ENCODE measurements around the gene SOX8. TPM values are rescaled to one million over a fixed set of nuclear protein-coding genes. Genes with fewer than 3 reads are reported as not detected.

SOX8 gene
- total and polyA plus RNA-seq, 10 of the 15 experiments (the other 5 are each of a cell fraction or from before 2014, with no cell fraction given): not detected

GRCh38 chr16:1030473-1030901 lies 48.9 kb downstream of the SOX8 start:
- RAD21 ChIA-PET (ENCODE audit: unreplicated experiment): no interaction called here
- POLR2A ChIA-PET: no interaction called here
- no TSS peak for BruUV-seq (replicated peaks)
- Histone ChIP-seq H3K9me3 (replicated peaks; ENCODE audit: control insufficient read depth, insufficient read depth, low read length) (no peaks in the 10 kb centered on the region; the same call in 2 of the 3 replicates), H3K9ac (ENCODE audit: control insufficient read depth, insufficient read depth, low read length) (no peak overlapping the region), H3K4me1 (ENCODE audit: control insufficient read depth, insufficient read depth, low read length) (no peaks in the 10 kb centered on the region), H3K79me2 (ENCODE audit: control insufficient read depth, insufficient read depth, low read length) (no peaks in the 10 kb centered on the region), H3K27ac (ENCODE audit: control insufficient read depth, insufficient read depth) (no peak overlapping the region), H3K4me3 (no peak overlapping the region), H4K20me1 (ENCODE audit: control insufficient read depth, insufficient read depth) (no peaks in the 10 kb centered on the region), H3K27me3 (replicated peaks in 1 of 2; ENCODE audit: control insufficient read depth in 2 of 2, insufficient read depth in 2 of 2, low read length in 1 of 2) (no peaks in the 10 kb centered on the region), H2AFZ (ENCODE audit: control insufficient read depth, low read depth, low read length) (no peak overlapping the region), H3K36me3 (ENCODE audit: control insufficient read depth in 2 of 2, insufficient read depth in 2 of 2, low read length in 1 of 2) (no peaks in the 10 kb centered on the region), H3K4me2 (ENCODE audit: control insufficient read depth, insufficient read depth) (no peak overlapping the region)
- WGBS (ENCODE audit: insufficient coverage, insufficient replicate concordance, low lambda C conversion rate, missing lambda C conversion rate): 50% methylated on average over 20 of the region's 26 CpGs
- DNase-seq (ENCODE audit: low read depth, low spot score) (no peak), ATAC-seq (no peak), FAIRE-seq (no peak)
- intact Hi-C loops (cut with micrococcal nuclease; ENCODE audit: unreplicated experiment) (no loop called here), in situ Hi-C loops (cut with MboI) (no loop called here)
- SMC1A ChIA-PET (ENCODE audit: uncharacterized antibody, unreplicated experiment): no interaction called here
- CTCF ChIA-PET: no interaction called here
- TF ChIP-seq NR2F1 (conservative IDR thresholded peaks at IDR 0.05) (no peak), PBX3 (IDR thresholded peaks at IDR 0.05; ENCODE audit: insufficient replicate concordance, low read depth, low read length) (no peak), DPF2 (IDR thresholded peaks at IDR 0.05) (no peak)

GRCh38 chr16:1031666-1032065 lies 50.1 kb downstream of the SOX8 start:
- RAD21 ChIA-PET (ENCODE audit: unreplicated experiment): no interaction called here
- no peak for TF ChIP-seq NFIC (IDR thresholded peaks at IDR 0.05; ENCODE audit: low read depth, low read length)
- no peak for TF ChIP-seq RFX5 (IDR thresholded peaks at IDR 0.05; ENCODE audit: low read depth, low read length)
- TF ChIP-seq MEF2B (IDR thresholded peaks at IDR 0.05; ENCODE audit: partially characterized antibody, poor library complexity, severe bottlenecking): no peak
- TF ChIP-seq CREM (IDR thresholded peaks at IDR 0.05; ENCODE audit: low read depth): no peak
- no peak for TF ChIP-seq RB1 (IDR thresholded peaks at IDR 0.05; ENCODE audit: borderline replicate concordance)
- TF ChIP-seq PAX5 (IDR thresholded peaks at IDR 0.05; ENCODE audit: borderline replicate concordance, low read depth, low read length): no peak
- TF ChIP-seq, protein P1, sequence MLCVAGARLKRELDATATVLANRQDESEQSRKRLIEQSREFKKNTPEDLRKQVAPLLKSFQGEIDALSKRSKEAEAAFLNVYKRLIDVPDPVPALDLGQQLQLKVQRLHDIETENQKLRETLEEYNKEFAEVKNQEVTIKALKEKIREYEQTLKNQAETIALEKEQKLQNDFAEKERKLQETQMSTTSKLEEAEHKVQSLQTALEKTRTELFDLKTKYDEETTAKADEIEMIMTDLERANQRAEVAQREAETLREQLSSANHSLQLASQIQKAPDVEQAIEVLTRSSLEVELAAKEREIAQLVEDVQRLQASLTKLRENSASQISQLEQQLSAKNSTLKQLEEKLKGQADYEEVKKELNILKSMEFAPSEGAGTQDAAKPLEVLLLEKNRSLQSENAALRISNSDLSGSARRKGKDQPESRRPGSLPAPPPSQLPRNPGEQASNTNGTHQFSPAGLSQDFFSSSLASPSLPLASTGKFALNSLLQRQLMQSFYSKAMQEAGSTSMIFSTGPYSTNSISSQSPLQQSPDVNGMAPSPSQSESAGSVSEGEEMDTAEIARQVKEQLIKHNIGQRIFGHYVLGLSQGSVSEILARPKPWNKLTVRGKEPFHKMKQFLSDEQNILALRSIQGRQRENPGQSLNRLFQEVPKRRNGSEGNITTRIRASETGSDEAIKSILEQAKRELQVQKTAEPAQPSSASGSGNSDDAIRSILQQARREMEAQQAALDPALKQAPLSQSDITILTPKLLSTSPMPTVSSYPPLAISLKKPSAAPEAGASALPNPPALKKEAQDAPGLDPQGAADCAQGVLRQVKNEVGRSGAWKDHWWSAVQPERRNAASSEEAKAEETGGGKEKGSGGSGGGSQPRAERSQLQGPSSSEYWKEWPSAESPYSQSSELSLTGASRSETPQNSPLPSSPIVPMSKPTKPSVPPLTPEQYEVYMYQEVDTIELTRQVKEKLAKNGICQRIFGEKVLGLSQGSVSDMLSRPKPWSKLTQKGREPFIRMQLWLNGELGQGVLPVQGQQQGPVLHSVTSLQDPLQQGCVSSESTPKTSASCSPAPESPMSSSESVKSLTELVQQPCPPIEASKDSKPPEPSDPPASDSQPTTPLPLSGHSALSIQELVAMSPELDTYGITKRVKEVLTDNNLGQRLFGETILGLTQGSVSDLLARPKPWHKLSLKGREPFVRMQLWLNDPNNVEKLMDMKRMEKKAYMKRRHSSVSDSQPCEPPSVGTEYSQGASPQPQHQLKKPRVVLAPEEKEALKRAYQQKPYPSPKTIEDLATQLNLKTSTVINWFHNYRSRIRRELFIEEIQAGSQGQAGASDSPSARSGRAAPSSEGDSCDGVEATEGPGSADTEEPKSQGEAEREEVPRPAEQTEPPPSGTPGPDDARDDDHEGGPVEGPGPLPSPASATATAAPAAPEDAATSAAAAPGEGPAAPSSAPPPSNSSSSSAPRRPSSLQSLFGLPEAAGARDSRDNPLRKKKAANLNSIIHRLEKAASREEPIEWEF (IDR thresholded peaks at IDR 0.05; ENCODE audit: insufficient replicate concordance, low read depth, low read length): no peak
- TF ChIP-seq RAD51 (IDR thresholded peaks at IDR 0.05): no peak
- no peak for TF ChIP-seq POLR2A (IDR thresholded peaks at IDR 0.05; ENCODE audit: low read depth, low read length)

More at GRCh38 chr16:1031666-1032065, 50.1 kb downstream of the SOX8 start:
- H3K4me3 ChIP-seq: no peak overlapping the region
- DNase-seq (ENCODE audit: low read depth, low spot score): no peak
- H2AFZ ChIP-seq (ENCODE audit: control insufficient read depth, low read depth, low read length): no peak overlapping the region
- CTCF ChIA-PET: no interaction called here
- no peak overlapping the region for H3K27ac ChIP-seq (ENCODE audit: control insufficient read depth, insufficient read depth)
- no peaks in the 10 kb centered on the region for H4K20me1 ChIP-seq (ENCODE audit: control insufficient read depth, insufficient read depth)
- 72% methylated on average over 17 of the region's 17 CpGs for WGBS (ENCODE audit: insufficient coverage, insufficient replicate concordance, low lambda C conversion rate, missing lambda C conversion rate)
- no peaks in the 10 kb centered on the region for H3K79me2 ChIP-seq (ENCODE audit: control insufficient read depth, insufficient read depth, low read length)
- SMC1A ChIA-PET (ENCODE audit: uncharacterized antibody, unreplicated experiment): no interaction called here
- H3K27me3 ChIP-seq (replicated peaks in 1 of 2; ENCODE audit: control insufficient read depth in 2 of 2, insufficient read depth in 2 of 2, low read length in 1 of 2): no peaks in the 10 kb centered on the region
- in situ Hi-C loops (cut with MboI): no loop called here
- ATAC-seq: no peak
- no peak overlapping the region for H3K9ac ChIP-seq (ENCODE audit: control insufficient read depth, insufficient read depth, low read length)
- no peaks in the 10 kb centered on the region for H3K36me3 ChIP-seq (ENCODE audit: control insufficient read depth in 2 of 2, insufficient read depth in 2 of 2, low read length in 1 of 2)
- intact Hi-C loops (cut with micrococcal nuclease; ENCODE audit: unreplicated experiment): no loop called here
- POLR2A ChIA-PET: no interaction called here
- H3K4me1 ChIP-seq (ENCODE audit: control insufficient read depth, insufficient read depth, low read length): no peaks in the 10 kb centered on the region
- no peak for FAIRE-seq
- BruUV-seq (replicated peaks): no TSS peak
- H3K4me2 ChIP-seq (ENCODE audit: control insufficient read depth, insufficient read depth): no peak overlapping the region
- H3K9me3 ChIP-seq (replicated peaks; ENCODE audit: control insufficient read depth, insufficient read depth, low read length): no peaks in the 10 kb centered on the region; the same call in 2 of the 3 replicates

Data from GM12878 (cell line).